Neural cell (in vitro differentiated cells): ENCODE data around the gene TMCC1. TPM values are rescaled to one million over a fixed set of nuclear protein-coding genes. Genes with fewer than 3 reads are reported as not detected.

Experiments used
- H2AFZ ChIP-seq: fragments of 200-600, 300-800 bp; sonication (generic), shearing (Covaris generic); 2 replicates; pipeline ENCODE4 v1.6.0; 2014; ENCODE audit warnings: low read depth, mild to moderate bottlenecking, antibody characterized with exemption, low read length, moderate library complexity
- H3F3A ChIP-seq: fragments of 200-600 bp; shearing (Covaris generic); 2 replicates; pipeline ENCODE4 v1.6.1; 2016; ENCODE audit warnings: mild to moderate bottlenecking, moderate library complexity, mixed read lengths, antibody characterized with exemption, low read length; ENCODE audit not compliant: insufficient read depth, poor library complexity, severe bottlenecking
- H3K27ac ChIP-seq: fragments of 200-600, 300-800 bp; sonication (generic), shearing (Covaris generic); 2 replicates; pipeline ENCODE4 v1.5.1; 2014; ENCODE audit warnings: mild to moderate bottlenecking, low read length, moderate library complexity
- H3K27me3 ChIP-seq: fragments of 300-800, 200-600 bp; sonication (generic), shearing (Covaris generic); 2 replicates; pipeline ENCODE4 v1.6.0; 2014; ENCODE audit warnings: mild to moderate bottlenecking, low read depth, low read length, moderate library complexity; ENCODE audit not compliant: insufficient read depth
- H3K36me3 ChIP-seq: fragments of 300-800, 200-600 bp; sonication (generic), shearing (Covaris generic); 2 replicates; pipeline ENCODE4 v1.5.1; 2014; ENCODE audit warnings: mild to moderate bottlenecking, antibody characterized with exemption, low read length, moderate library complexity; ENCODE audit not compliant: insufficient read depth
- H3K4me2 ChIP-seq: fragments of 300-800, 200-600 bp; sonication (generic), shearing (Covaris generic); 2 replicates; pipeline ENCODE4 v1.6.0; 2014; ENCODE audit warnings: mild to moderate bottlenecking, low read length
- H3K4me3 ChIP-seq: fragments of 300-800, 200-600 bp; sonication (generic), shearing (Covaris generic); 2 replicates; pipeline ENCODE4 v1.5.1; 2014; ENCODE audit warnings: mild to moderate bottlenecking, low read length, moderate library complexity
- H3K79me2 ChIP-seq: fragments of 200-600 bp; shearing (Covaris generic); replicated peaks from 2 replicates; pipeline ENCODE4 v1.6.0; 2014; ENCODE audit warnings: mild to moderate bottlenecking, low read length, moderate library complexity; ENCODE audit not compliant: insufficient read depth
- H3K9ac ChIP-seq: fragments of 300-800, 200-600 bp; sonication (generic), shearing (Covaris generic); 2 replicates; pipeline ENCODE4 v1.6.1; 2016; ENCODE audit warnings: mild to moderate bottlenecking, low read length, mixed read lengths
- H3K9me2 ChIP-seq: fragments of 200-600 bp; shearing (Covaris generic); 2 replicates; pipeline ENCODE4 v1.6.1; 2016; ENCODE audit warnings: mild to moderate bottlenecking, low read length, mixed read lengths; ENCODE audit not compliant: insufficient read depth
- H3K9me3 ChIP-seq: fragments of 200-600, 300-800 bp; sonication (generic), shearing (Covaris generic); 2 replicates; pipeline ENCODE4 v1.6.1; 2016; ENCODE audit warnings: mild to moderate bottlenecking, mixed run types, low read length, moderate library complexity, mixed read lengths
- H4K20me1 ChIP-seq: fragments of 200-600 bp; shearing (Covaris generic); 2 replicates; pipeline ENCODE4 v1.6.1; 2016; ENCODE audit warnings: mild to moderate bottlenecking, mixed run types; ENCODE audit not compliant: insufficient read depth
- EP300 ChIP-seq: fragments of 450-650 bp; conservative IDR thresholded peaks from 2 replicates; pipeline ENCODE4 v1.6.1; 2014; ENCODE audit warnings: antibody characterized with exemption, mild to moderate bottlenecking, moderate library complexity; ENCODE audit not compliant: poor library complexity, severe bottlenecking
- EZH2 ChIP-seq: fragments of 200-600, 300-800 bp; shearing (Covaris generic), sonication (generic); IDR thresholded peaks from 2 replicates; pipeline ENCODE4 v1.6.1; 2014; ENCODE audit warnings: antibody characterized with exemption, low read length, borderline replicate concordance, mild to moderate bottlenecking; ENCODE audit not compliant: insufficient read depth, poor library complexity, severe bottlenecking
- MXI1 ChIP-seq: fragments of 450-650 bp; conservative IDR thresholded peaks from 2 replicates; pipeline ENCODE4 v1.6.1; 2014; ENCODE audit warnings: antibody characterized with exemption, mild to moderate bottlenecking; ENCODE audit not compliant: poor library complexity, severe bottlenecking
- POLR2AphosphoS5 ChIP-seq: IDR thresholded peaks from 2 replicates; pipeline ENCODE4 v1.6.1; 2012
- RAD21 ChIP-seq: fragments of 450-650 bp; conservative IDR thresholded peaks from 2 replicates; pipeline ENCODE4 v1.6.1; 2014; ENCODE audit warnings: antibody characterized with exemption, mild to moderate bottlenecking, moderate library complexity
- SMC3 ChIP-seq: fragments of 450-650 bp; conservative IDR thresholded peaks from 2 replicates; pipeline ENCODE4 v1.6.1; 2014; ENCODE audit warnings: antibody characterized with exemption, mild to moderate bottlenecking, moderate library complexity; ENCODE audit not compliant: poor library complexity
- TAF1 ChIP-seq: IDR thresholded peaks from 2 replicates; pipeline ENCODE4 v1.6.1; 2012; ENCODE audit warnings: low read depth
- polyA plus RNA-seq: library from polyadenylated mRNA; depleted of rRNA; stranded (reverse); fragments of >200 nt; gene quantifications from 2 replicates; pipeline ENCODE4 v1.2.3, GENCODE V29; 2014
- TF ChIP-seq, protein P1 (sequence below): fragments of 450-650 bp; IDR thresholded peaks from 2 replicates; pipeline ENCODE4 v1.5.1; 2014; ENCODE audit warnings: antibody characterized with exemption, mild to moderate bottlenecking, moderate library complexity; ENCODE audit not compliant: poor library complexity, severe bottlenecking

TMCC1 gene
- polyA plus RNA-seq, 1 donor from 2014 or later, result 25.0 TPM

DNA sequence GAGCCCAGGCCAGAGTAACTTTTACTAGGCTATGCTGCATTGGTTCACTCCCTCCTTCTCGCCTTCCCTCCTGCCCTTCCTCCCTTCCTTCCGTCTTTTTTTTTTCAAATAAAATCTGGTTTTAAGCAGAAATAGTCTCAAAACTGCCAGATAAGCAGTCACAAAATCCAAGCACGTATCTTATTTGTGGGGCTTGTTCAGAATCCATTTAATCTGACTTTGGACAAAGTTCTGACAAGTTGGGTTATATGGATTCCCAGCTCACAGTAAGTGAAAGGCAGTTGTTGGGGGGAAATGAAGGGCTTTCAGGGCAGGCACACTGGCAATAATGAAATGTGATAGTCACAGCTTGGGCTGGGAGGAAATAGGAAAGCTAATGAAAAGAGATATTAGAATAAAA is 255.0 kb downstream of the TMCC1 start:
- Histone ChIP-seq H3K36me3 (no peaks in the 10 kb centered on the region), H4K20me1 (no peaks in the 10 kb centered on the region), H3K4me3 (no peak overlapping the region), H3K27me3 (no peaks in the 10 kb centered on the region), H3F3A (no peaks in the 10 kb centered on the region), H2AFZ (no peak overlapping the region), H3K4me2 (no peak overlapping the region), H3K9me2 (no peaks in the 10 kb centered on the region), H3K9ac (no peak overlapping the region), H3K79me2 (no peaks in the 10 kb centered on the region), H3K27ac (no peak overlapping the region), H3K9me3 (peaks cover 3% of the 10 kb centered on the region)
- TF ChIP-seq TAF1 (no peak), EP300 (no peak), SMC3 (no peak), MXI1 (no peak)
- TF ChIP-seq, protein P1, sequence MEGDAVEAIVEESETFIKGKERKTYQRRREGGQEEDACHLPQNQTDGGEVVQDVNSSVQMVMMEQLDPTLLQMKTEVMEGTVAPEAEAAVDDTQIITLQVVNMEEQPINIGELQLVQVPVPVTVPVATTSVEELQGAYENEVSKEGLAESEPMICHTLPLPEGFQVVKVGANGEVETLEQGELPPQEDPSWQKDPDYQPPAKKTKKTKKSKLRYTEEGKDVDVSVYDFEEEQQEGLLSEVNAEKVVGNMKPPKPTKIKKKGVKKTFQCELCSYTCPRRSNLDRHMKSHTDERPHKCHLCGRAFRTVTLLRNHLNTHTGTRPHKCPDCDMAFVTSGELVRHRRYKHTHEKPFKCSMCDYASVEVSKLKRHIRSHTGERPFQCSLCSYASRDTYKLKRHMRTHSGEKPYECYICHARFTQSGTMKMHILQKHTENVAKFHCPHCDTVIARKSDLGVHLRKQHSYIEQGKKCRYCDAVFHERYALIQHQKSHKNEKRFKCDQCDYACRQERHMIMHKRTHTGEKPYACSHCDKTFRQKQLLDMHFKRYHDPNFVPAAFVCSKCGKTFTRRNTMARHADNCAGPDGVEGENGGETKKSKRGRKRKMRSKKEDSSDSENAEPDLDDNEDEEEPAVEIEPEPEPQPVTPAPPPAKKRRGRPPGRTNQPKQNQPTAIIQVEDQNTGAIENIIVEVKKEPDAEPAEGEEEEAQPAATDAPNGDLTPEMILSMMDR, result no peak

DNA sequence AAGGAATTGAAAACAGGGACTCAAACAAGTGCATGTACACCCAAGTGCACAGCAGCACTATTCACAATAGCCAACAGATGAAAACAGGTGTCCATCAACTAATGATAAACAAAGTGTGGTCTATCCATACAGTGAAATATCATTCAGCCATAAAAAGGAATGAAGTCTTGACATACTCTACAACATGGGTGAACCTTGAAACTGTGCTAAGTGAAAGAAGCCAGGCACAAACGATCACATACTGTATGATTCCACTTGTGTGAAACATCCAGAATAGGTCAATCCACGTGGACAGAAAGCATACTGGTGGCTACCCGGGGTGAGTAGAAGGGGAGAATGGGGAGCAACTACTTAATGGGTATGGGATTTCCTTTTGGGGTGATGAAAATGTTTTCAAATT is 257.4 kb downstream of the TMCC1 start:
- H3K27me3 ChIP-seq, result no peaks in the 10 kb centered on the region
- no peak overlapping the region for H3K4me2 ChIP-seq
- no peak overlapping the region for H2AFZ ChIP-seq
- no peak overlapping the region for H3K27ac ChIP-seq
- H4K20me1 ChIP-seq, result no peaks in the 10 kb centered on the region
- no peaks in the 10 kb centered on the region for H3F3A ChIP-seq
- no peaks in the 10 kb centered on the region for H3K9me2 ChIP-seq
- H3K9ac ChIP-seq, result no peak overlapping the region
- H3K9me3 ChIP-seq, result peaks cover 3% of the 10 kb centered on the region
- no peaks in the 10 kb centered on the region for H3K79me2 ChIP-seq
- TF ChIP-seq MXI1, result no peak
- no peak for TF ChIP-seq SMC3
- TF ChIP-seq EP300, result no peak
- H3K4me3 ChIP-seq, result no peak overlapping the region
- H3K36me3 ChIP-seq, result no peaks in the 10 kb centered on the region

DNA sequence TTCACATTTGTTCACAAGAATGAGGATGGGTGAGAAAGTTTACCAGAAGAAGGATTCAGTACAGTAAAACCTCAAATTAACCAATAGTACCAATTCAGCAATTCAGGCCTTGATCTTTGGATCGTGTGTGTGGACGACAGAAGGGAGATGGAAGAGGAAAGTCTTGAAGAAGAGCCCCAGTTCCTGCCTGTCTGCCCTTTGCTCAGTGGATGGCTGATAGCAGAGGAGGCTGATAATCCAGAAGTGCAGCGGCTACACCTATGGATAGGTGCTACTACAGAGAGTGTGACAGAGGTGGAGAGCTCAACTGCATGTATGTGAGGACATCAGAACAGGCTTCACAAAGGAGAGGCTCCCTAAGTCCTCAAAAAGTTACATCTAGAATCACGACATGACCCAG is 257.9 kb downstream of the TMCC1 start:
- H3K9ac ChIP-seq, result no peak overlapping the region
- no peak overlapping the region for H3K4me2 ChIP-seq
- no peaks in the 10 kb centered on the region for H3K36me3 ChIP-seq
- H2AFZ ChIP-seq, result no peak overlapping the region
- peaks cover 3% of the 10 kb centered on the region for H3K9me3 ChIP-seq
- no peaks in the 10 kb centered on the region for H3F3A ChIP-seq
- no peaks in the 10 kb centered on the region for H4K20me1 ChIP-seq
- no peak overlapping the region for H3K27ac ChIP-seq
- TF ChIP-seq POLR2AphosphoS5, result no peak
- no peak for TF ChIP-seq EZH2
- TF ChIP-seq, protein P1, result no peak
- TF ChIP-seq SMC3, result no peak
- no peak for TF ChIP-seq EP300
- no peak for TF ChIP-seq MXI1
- TF ChIP-seq RAD21, result no peak
- H3K79me2 ChIP-seq, result no peaks in the 10 kb centered on the region
- no peaks in the 10 kb centered on the region for H3K27me3 ChIP-seq
- H3K9me2 ChIP-seq, result no peaks in the 10 kb centered on the region
- H3K4me3 ChIP-seq, result no peak overlapping the region
